WTC11 (cell line): ENCODE data around the gene CASKIN2. TPM values are rescaled to one million over a fixed set of nuclear protein-coding genes. Genes with fewer than 3 reads are reported as not detected.

Experiments used
- ATAC-seq: fragments of 200-7000 bp; cut with Tn5 transposase; 2 replicates; pipeline ENCODE4 v1.10.0; 2021; ENCODE audit warnings: mild to moderate bottlenecking, moderate library complexity
- CTCF ChIA-PET: fragments of 300-600 bp; sonication (Branson Sonifier 250); formaldehyde crosslinking; loops from one replicate; lab custom pipeline; 2021; ENCODE audit warnings: antibody characterized with exemption; lab: Charles Lee
- POLR2A ChIA-PET: fragments of 350-600 bp; sonication (Branson Sonifier 250); formaldehyde crosslinking; loops from one replicate; lab custom pipeline; 2021; ENCODE audit warnings: antibody characterized with exemption; lab: Charles Lee
- DNase-seq: peaks from one replicate; pipeline ENCODE4 v3.0.0; 2021; ENCODE audit warnings: low spot score
- H3K27ac Mint-ChIP-seq: 2 replicates; pipeline ENCODE4 v1.8.0; 2021; ENCODE audit warnings: mixed read lengths
- H3K27me3 Mint-ChIP-seq: 2 replicates; pipeline ENCODE4 v1.8.0; 2021; ENCODE audit warnings: low read depth, mild to moderate bottlenecking, moderate library complexity, mixed read lengths
- H3K36me3 Mint-ChIP-seq: 2 replicates; pipeline ENCODE4 v1.8.0; 2021; ENCODE audit warnings: mixed read lengths
- H3K4me1 Mint-ChIP-seq: 2 replicates; pipeline ENCODE4 v1.8.0; 2022; ENCODE audit warnings: mixed read lengths
- H3K4me3 Mint-ChIP-seq: 2 replicates; pipeline ENCODE4 v1.8.0; 2021; ENCODE audit warnings: mild to moderate bottlenecking, moderate library complexity, mixed read lengths
- H3K9me3 Mint-ChIP-seq: 2 replicates; pipeline ENCODE4 v1.8.0; 2021; ENCODE audit warnings: mixed read lengths
- AFF4 ChIP-seq: sonication (generic); formaldehyde crosslinking; IDR thresholded peaks from 2 replicates; pipeline ENCODE4 v1.8.1; 2023; ENCODE audit warnings: mild to moderate bottlenecking, missing genetic modification reagents, borderline replicate concordance
- ATF1 ChIP-seq: sonication (generic); formaldehyde crosslinking; IDR thresholded peaks from 2 replicates; pipeline ENCODE4 v1.8.1; 2023; ENCODE audit warnings: mild to moderate bottlenecking, moderate library complexity, missing genetic modification reagents
- E2F5 ChIP-seq: sonication (generic); formaldehyde crosslinking; IDR thresholded peaks from 2 replicates; pipeline ENCODE4 v1.8.1; 2022; ENCODE audit warnings: mild to moderate bottlenecking, moderate library complexity, missing genetic modification reagents
- GRHL2 ChIP-seq: fragments of 250-450 bp; sonication (Bioruptor Pico); IDR thresholded peaks from 2 replicates; pipeline ENCODE4 v1.8.0; 2022; ENCODE audit warnings: mild to moderate bottlenecking, moderate library complexity; ENCODE audit not compliant: insufficient replicate concordance, severe bottlenecking
- HMGXB4 ChIP-seq: sonication (generic); formaldehyde crosslinking; IDR thresholded peaks from 2 replicates; pipeline ENCODE4 v1.8.1; 2023; ENCODE audit warnings: mild to moderate bottlenecking, moderate library complexity, missing genetic modification reagents
- PRRX2 ChIP-seq: fragments of 250-450 bp; sonication (Bioruptor Pico); IDR thresholded peaks from 2 replicates; pipeline ENCODE4 v1.8.0; 2021; ENCODE audit warnings: mild to moderate bottlenecking
- ZNF138 ChIP-seq: sonication (generic); formaldehyde crosslinking; conservative IDR thresholded peaks from 2 replicates; pipeline ENCODE4 v1.8.1; 2022; ENCODE audit warnings: mild to moderate bottlenecking, moderate library complexity, missing genetic modification reagents
- ZSCAN18 ChIP-seq: fragments of 250-450 bp; sonication (Bioruptor Pico); IDR thresholded peaks from 2 replicates; pipeline ENCODE4 v2.1.2; 2022; ENCODE audit warnings: mild to moderate bottlenecking, moderate library complexity
- total RNA-seq: library from RNA; stranded (reverse); gene quantifications from 3 replicates; pipeline ENCODE4 v1.2.3, GENCODE V29; 2021
- TF ChIP-seq, protein P1 (sequence below): sonication (generic); formaldehyde crosslinking; IDR thresholded peaks from 2 replicates; pipeline ENCODE4 v1.8.1; 2022; ENCODE audit warnings: mild to moderate bottlenecking, missing genetic modification reagents, moderate library complexity, borderline replicate concordance
- TF ChIP-seq, protein P2 (sequence below): fragments of 250-450 bp; sonication (Bioruptor Pico); IDR thresholded peaks from 2 replicates; pipeline ENCODE4 v1.8.0; 2021; ENCODE audit warnings: mild to moderate bottlenecking
- TF ChIP-seq, protein P3 (sequence below): sonication (generic); formaldehyde crosslinking; IDR thresholded peaks from 2 replicates; pipeline ENCODE4 v1.8.1; 2022; ENCODE audit warnings: low read depth, missing genetic modification reagents, borderline replicate concordance

The CASKIN2 gene
- total RNA-seq, 1 experiment from 2014 or later, result 31.9 TPM

GRCh38 chr17:75561927-75562603 is 46.7 kb upstream of the CASKIN2 start (continued):
- TF ChIP-seq, protein P1, sequence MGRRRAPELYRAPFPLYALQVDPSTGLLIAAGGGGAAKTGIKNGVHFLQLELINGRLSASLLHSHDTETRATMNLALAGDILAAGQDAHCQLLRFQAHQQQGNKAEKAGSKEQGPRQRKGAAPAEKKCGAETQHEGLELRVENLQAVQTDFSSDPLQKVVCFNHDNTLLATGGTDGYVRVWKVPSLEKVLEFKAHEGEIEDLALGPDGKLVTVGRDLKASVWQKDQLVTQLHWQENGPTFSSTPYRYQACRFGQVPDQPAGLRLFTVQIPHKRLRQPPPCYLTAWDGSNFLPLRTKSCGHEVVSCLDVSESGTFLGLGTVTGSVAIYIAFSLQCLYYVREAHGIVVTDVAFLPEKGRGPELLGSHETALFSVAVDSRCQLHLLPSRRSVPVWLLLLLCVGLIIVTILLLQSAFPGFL (CRISPR knock-in tag), result no peak
- no peak for TF ChIP-seq AFF4 (CRISPR knock-in tag)
- TF ChIP-seq ZSCAN18 (CRISPR knock-in tag), result no peak

DNA sequence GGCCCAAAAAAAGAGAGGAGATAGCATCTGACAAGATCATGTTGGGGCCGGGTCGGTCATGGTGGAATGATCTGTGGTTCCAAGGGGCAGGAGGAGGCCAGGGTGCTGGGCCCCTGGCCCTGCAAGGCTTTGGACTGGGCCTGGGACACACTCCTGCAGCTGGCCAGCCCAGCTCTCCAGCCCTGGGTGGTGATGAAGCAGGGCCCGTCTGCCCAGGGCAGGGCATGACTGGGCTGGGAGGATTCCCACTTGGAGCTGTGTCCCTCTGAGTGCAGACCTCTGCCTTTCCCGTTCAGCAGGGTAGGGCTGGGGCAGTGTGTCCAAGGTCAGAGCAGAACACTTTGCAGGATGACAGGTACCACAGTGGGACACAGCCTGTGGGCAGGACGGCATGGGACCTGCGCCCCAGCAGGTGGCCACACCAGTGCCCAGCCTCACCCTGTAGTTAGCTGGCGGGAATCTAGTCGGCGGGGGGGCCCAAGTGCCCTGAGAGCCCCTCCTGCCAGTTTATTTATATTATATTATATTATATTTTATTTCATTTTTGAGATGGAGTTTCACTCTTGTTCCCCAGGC is 44.7 kb upstream of the CASKIN2 start:
- Mint-ChIP-seq H3K27ac (no peak overlapping the region), H3K4me1 (no peaks in the 10 kb centered on the region), H3K9me3 (no peaks in the 10 kb centered on the region), H3K36me3 (no peaks in the 10 kb centered on the region)
- no peak for DNase-seq
- POLR2A ChIA-PET, result no interaction called here
- no peak for TF ChIP-seq ATF1 (CRISPR knock-in tag)
- TF ChIP-seq, protein P2, sequence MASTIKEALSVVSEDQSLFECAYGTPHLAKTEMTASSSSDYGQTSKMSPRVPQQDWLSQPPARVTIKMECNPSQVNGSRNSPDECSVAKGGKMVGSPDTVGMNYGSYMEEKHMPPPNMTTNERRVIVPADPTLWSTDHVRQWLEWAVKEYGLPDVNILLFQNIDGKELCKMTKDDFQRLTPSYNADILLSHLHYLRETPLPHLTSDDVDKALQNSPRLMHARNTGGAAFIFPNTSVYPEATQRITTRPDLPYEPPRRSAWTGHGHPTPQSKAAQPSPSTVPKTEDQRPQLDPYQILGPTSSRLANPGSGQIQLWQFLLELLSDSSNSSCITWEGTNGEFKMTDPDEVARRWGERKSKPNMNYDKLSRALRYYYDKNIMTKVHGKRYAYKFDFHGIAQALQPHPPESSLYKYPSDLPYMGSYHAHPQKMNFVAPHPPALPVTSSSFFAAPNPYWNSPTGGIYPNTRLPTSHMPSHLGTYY (CRISPR knock-in tag), result no peak
- no peak for TF ChIP-seq PRRX2 (CRISPR knock-in tag)
- no peak for TF ChIP-seq GRHL2 (CRISPR knock-in tag)
- TF ChIP-seq E2F5 (CRISPR knock-in tag), result no peak
- TF ChIP-seq, protein P3, sequence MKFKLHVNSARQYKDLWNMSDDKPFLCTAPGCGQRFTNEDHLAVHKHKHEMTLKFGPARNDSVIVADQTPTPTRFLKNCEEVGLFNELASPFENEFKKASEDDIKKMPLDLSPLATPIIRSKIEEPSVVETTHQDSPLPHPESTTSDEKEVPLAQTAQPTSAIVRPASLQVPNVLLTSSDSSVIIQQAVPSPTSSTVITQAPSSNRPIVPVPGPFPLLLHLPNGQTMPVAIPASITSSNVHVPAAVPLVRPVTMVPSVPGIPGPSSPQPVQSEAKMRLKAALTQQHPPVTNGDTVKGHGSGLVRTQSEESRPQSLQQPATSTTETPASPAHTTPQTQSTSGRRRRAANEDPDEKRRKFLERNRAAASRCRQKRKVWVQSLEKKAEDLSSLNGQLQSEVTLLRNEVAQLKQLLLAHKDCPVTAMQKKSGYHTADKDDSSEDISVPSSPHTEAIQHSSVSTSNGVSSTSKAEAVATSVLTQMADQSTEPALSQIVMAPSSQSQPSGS (CRISPR knock-in tag), result no peak
- TF ChIP-seq HMGXB4 (CRISPR knock-in tag), result no peak
- TF ChIP-seq ZNF138 (CRISPR knock-in tag), result no peak
- TF ChIP-seq, all 79 proteins: peak for 0
- Mint-ChIP-seq H3K4me3 (no peak overlapping the region), H3K27me3 (no peaks in the 10 kb centered on the region)
- CTCF ChIA-PET, result interaction anchor here (0.7 to 0.8 kb wide), 2 partner anchors 41 to 320 kb away, joined by 3 read pairs; no protein-coding TSS in a partner anchor
- ATAC-seq, result no peak
